Lower lobe of right lung (tissue), 2 donors: ENCODE measurements around the gene FGF4. TPM values are rescaled to one million over a fixed set of nuclear protein-coding genes. Genes with fewer than 3 reads are reported as not detected.

Source experiments
- ATAC-seq, 2 donors: fragments of 200-7000 bp; cut with Tn5 transposase; one replicate each; pipeline ENCODE4 v1.9.1; 2020 to 2022; ENCODE audit warnings: mild to moderate bottlenecking in 2 of 2, moderate library complexity in 2 of 2
- DNase-seq: peaks from one replicate; pipeline ENCODE4 v3.0.0-alpha.2; 2020
- H3K27ac ChIP-seq: fragments of 200-600 bp; one replicate; pipeline ENCODE4 v1.8.0; 2022
- H3K27me3 ChIP-seq: fragments of 200-600 bp; one replicate; pipeline ENCODE4 v1.8.0; 2022; ENCODE audit warnings: low read depth
- H3K36me3 ChIP-seq: fragments of 200-600 bp; one replicate; pipeline ENCODE4 v1.8.0; 2022; ENCODE audit warnings: mild to moderate bottlenecking
- H3K4me1 ChIP-seq: fragments of 200-600 bp; one replicate; pipeline ENCODE4 v1.8.0; 2022
- H3K4me3 ChIP-seq: fragments of 200-600 bp; one replicate; pipeline ENCODE4 v1.8.0; 2022; ENCODE audit warnings: mild to moderate bottlenecking
- H3K9me3 ChIP-seq: fragments of 200-600 bp; one replicate; pipeline ENCODE4 v1.8.0; 2022
- CTCF ChIP-seq: fragments of 200-600 bp; IDR thresholded peaks from one replicate; pipeline ENCODE4 v1.8.0; 2022; ENCODE audit warnings: antibody characterized with exemption, mild to moderate bottlenecking
- intact Hi-C: fragments of 100-400 bp; cut with DNase I; formaldehyde crosslinking; loops from one replicate; pipeline ENCODE4 v1.11.0; 2022
- total RNA-seq: library from RNA; stranded (reverse); fragmentation: NEBNext Ultra II Directional; extraction: Animal tissue kit (Norgen Biotek cat#: 25700); gene quantifications from one replicate; pipeline ENCODE4 v1.2.1, GENCODE V29; 2021
- donor health status: DM: no; HTN: yes; CAD: no; lungs with severe emphysema.

FGF4 gene
- total RNA-seq, 1 donor from 2014 or later: not detected

- H3K9me3 ChIP-seq: no peaks in the 10 kb centered on the region
- no peak overlapping the region for H3K27ac ChIP-seq
- H3K27me3 ChIP-seq: peaks cover 50% of the 10 kb centered on the region
- TF ChIP-seq CTCF: no peak
- no peaks in the 10 kb centered on the region for H3K4me1 ChIP-seq
- DNase-seq (no peak), ATAC-seq (no peak)
- no peak overlapping the region for H3K4me3 ChIP-seq
- H3K36me3 ChIP-seq: no peaks in the 10 kb centered on the region
- intact Hi-C loops: no loop called here
These were observed 36.3 kb upstream of the FGF4 start for GRCh38 chr11:69811431-69811830.

GRCh38 chr11:69810289-69811118 lies 35.4 kb upstream of the FGF4 start:
- intact Hi-C loops: no loop called here
- Histone ChIP-seq H3K9me3 (no peaks in the 10 kb centered on the region), H3K4me3 (no peak overlapping the region), H3K27ac (no peak overlapping the region), H3K36me3 (no peaks in the 10 kb centered on the region), H3K27me3 (peaks cover 41% of the 10 kb centered on the region), H3K4me1 (no peaks in the 10 kb centered on the region)
- no peak for ATAC-seq
- no peak for DNase-seq
- no peak for TF ChIP-seq CTCF

- Histone ChIP-seq H3K4me1 (no peaks in the 10 kb centered on the region), H3K4me3 (no peak overlapping the region), H3K36me3 (no peaks in the 10 kb centered on the region), H3K9me3 (no peaks in the 10 kb centered on the region), H3K27me3 (peaks cover 39% of the 10 kb centered on the region), H3K27ac (no peak overlapping the region)
- ATAC-seq: no peak
- TF ChIP-seq CTCF: no peak
- intact Hi-C loops: no loop called here
- no peak for DNase-seq
These were observed 33.5 kb upstream of the FGF4 start for GRCh38 chr11:69808667-69809086.

GRCh38 chr11:69807106-69807815 lies 32.1 kb upstream of the FGF4 start:
- no peak for DNase-seq
- intact Hi-C loops: no loop called here
- Histone ChIP-seq H3K4me1 (no peaks in the 10 kb centered on the region), H3K9me3 (no peaks in the 10 kb centered on the region), H3K36me3 (no peaks in the 10 kb centered on the region), H3K27me3 (peaks cover 33% of the 10 kb centered on the region), H3K27ac (no peak overlapping the region), H3K4me3 (no peak overlapping the region)
- ATAC-seq: no peak
- no peak for TF ChIP-seq CTCF

GRCh38 chr11:69804769-69805508 lies 29.8 kb upstream of the FGF4 start:
- DNase-seq (no peak), ATAC-seq (peak in 1 of 2 donors; percentile 34)
- H3K4me3 ChIP-seq: no peak overlapping the region
- intact Hi-C loops: no loop called here
- no peak overlapping the region for H3K27ac ChIP-seq
- no peaks in the 10 kb centered on the region for H3K9me3 ChIP-seq
- no peak for TF ChIP-seq CTCF
- no peaks in the 10 kb centered on the region for H3K36me3 ChIP-seq
- H3K4me1 ChIP-seq: no peaks in the 10 kb centered on the region
- H3K27me3 ChIP-seq: peaks cover 27% of the 10 kb centered on the region
